AG09319 (cell line): ENCODE results near the gene CDKAL1.

Source experiments
- DNase-seq: peaks from one replicate; pipeline ENCODE4 v3.0.0-alpha.2; 2010; ENCODE audit warnings: low read depth; ENCODE audit errors: extremely low read depth
- TF ChIP-seq, protein P1 (sequence below): IDR thresholded peaks from 2 replicates; pipeline ENCODE4 v1.5.1; 2011; ENCODE audit warnings: low read depth, mild to moderate bottlenecking, inconsistent platforms, low read length, moderate library complexity

Gene CDKAL1

DNA sequence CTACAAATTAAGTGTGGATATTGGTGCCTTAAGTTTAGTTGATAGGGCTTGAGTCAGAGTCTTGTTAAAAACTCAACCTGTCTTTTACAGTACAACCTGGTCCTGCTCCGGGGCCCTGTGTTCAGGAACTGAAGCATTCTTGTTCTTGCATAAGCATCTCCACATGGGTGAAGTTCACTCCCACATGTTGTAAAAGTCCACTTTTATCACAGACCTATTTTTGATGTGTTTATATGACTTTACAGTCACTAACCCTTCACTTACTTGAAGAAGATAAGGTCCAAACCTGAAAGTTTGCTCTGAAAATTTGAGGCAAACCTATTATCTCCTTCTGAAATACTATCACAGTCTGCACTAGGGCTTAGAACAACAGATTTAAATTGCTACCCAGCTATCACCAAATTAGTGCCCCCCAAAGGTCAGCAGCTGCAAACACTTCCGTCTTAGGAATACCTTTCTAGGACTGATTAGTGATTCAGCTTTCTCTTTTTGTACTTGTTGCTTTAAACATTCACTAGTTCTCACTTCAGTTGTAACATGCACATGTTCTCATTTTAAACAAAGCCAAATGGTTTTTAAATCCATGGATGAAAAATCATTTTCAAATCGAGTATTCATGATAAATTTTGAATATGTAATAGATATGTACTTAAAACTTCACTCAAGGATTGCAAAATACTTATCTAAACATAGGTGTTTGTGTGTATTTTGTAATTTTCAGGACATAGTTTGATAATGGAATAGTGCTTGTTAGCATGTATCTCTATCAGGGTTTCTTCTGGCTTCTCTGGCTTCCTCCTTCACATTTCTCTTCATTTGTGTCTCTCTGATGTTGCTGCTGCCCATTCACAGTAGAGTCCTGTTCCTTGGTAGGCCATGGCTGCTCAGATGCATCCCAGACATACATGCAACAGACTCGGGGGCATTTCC, 589.5 kb downstream of the CDKAL1 start:
- DNase-seq: no peak
- TF ChIP-seq, protein P1, sequence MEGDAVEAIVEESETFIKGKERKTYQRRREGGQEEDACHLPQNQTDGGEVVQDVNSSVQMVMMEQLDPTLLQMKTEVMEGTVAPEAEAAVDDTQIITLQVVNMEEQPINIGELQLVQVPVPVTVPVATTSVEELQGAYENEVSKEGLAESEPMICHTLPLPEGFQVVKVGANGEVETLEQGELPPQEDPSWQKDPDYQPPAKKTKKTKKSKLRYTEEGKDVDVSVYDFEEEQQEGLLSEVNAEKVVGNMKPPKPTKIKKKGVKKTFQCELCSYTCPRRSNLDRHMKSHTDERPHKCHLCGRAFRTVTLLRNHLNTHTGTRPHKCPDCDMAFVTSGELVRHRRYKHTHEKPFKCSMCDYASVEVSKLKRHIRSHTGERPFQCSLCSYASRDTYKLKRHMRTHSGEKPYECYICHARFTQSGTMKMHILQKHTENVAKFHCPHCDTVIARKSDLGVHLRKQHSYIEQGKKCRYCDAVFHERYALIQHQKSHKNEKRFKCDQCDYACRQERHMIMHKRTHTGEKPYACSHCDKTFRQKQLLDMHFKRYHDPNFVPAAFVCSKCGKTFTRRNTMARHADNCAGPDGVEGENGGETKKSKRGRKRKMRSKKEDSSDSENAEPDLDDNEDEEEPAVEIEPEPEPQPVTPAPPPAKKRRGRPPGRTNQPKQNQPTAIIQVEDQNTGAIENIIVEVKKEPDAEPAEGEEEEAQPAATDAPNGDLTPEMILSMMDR: no peak

DNA sequence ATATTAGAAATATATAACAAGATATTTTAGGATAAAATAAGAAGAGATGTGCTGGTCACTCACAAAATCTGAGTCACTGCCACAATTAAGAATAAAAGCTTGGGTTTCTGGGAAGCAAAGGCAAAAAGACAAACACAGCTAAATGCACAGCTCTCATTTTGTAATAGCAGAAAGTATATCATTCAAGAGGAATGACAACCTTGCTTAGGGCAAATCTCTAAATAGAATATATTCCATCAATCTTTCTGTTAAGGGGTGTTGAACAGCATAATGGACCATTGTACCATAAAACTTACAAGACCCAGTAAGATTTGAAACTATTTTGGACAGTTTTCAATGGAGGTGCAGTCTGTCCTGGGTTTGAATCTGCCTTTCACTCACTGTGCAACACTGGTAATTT, 594.3 kb downstream of the CDKAL1 start:
- DNase-seq: no peak
- TF ChIP-seq, protein P1: no peak

DNA sequence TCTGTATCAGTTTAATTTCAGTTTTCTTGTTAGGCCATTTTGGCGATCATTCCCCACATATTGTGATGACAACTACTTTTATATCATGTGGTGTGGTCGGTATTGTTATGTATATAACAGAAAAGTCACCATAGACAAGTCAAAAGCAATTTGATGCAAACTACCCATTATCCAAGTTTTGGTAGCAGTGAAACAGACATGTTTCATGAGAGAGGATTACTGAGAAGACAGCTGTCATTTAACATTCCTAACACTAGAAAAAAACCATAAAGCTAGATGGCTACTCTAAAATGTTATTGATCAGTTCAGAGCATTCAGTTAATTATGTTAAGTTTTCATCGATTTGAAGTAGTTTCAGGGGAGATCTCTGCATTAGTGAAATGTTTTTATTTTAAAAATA, 597.1 kb downstream of the CDKAL1 start:
- TF ChIP-seq, protein P1: no peak
- DNase-seq: no peak

DNA sequence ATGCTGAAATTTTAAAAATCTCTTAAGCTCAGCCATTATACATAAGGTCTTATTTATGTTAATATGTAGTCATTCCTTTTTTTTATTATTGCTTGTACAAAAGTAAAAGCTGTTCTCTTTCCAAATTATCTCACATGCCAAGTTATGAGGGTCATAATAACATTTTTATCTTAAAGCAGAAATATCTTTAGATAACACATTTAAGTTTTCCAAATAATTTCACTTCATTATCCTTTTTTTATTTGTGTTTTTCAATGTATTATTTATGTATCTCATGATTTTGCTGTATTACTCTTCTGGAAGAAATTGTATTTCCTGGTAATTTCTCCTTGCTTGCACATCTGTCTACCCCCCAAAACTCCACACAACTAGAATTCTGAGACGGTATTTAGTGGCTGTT, 598.2 kb downstream of the CDKAL1 start:
- TF ChIP-seq, protein P1: no peak
- DNase-seq: no peak

DNA sequence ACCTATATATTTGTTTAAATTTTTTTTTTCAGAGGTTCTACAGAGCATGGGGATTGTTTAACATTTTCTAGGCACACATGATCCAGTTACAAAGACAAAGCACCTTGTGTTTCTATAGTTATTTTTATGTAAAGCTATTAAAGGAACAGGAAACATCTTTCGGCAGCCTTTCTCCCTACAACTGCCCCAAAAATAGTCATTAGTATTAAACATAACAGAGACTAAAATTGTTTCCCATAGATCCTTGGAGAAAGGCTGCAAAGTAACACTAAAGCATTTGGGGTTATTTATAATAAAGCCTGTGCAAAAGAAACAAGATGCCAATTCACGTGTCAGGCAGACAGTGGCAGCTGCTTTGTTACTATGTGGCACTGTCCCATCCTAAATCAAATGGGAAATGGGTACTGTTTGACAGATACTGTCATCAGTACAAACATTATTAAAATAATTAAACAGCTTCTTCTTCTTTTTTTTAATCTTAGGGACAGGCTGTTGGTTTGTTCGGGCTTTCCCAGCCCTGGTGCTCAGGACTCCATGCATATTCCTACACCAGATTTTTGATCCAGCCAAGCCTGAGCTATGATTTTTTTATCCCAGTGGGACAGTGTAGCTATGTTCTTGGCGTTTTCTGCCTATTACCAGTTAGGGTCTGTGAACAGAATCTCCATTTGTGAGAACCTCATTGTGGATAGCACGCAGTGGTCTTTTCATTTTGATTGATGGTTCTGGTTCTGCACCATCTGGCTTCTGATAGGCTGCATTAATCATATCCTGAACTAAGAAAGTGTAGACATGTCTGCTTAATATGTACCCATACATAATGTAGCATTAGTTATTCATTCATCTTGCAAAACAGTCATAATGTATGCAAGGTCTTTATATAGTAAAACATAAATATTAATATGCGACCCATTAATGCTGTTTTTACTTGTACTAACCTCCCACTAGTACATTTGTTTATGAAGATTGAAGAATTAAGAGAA, 598.9 kb downstream of the CDKAL1 start:
- DNase-seq: no peak
- TF ChIP-seq, protein P1: no peak

DNA sequence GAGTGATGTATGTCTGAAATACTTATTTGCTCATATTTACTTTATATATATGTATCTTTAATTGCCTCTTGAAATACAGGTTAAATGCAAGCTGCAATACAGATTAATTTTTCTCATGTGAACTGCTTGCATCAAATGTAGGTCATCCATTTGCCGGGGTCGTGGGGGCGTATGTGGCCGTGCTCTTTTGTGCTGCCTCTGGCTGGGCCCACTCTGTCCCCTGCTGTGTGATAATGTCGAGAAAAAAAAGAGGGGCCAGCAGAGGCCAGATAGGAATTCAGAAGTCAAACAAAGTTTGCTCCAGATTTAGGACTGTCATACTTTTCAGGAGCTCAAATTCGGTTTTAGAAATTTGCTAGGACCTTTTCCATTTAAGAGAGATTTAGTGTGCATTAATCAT, 599.6 kb downstream of the CDKAL1 start:
- DNase-seq: no peak

More for the DNA sequence above, 599.6 kb downstream of the CDKAL1 start:
- TF ChIP-seq, protein P1: no peak
